Measurements from ENCODE around the gene DTWD1.
"Not testable (repeated sequence)": the region's sequence is repeated elsewhere in the genome, so short reads cannot be mapped to it uniquely, and the experiment has no call there.

Gene DTWD1

GRCh38 chr15:49620658-49621368, at the start of gene DTWD1, which contains the start of gene FAM227B:
DTWD1 (plus strand) TSS chr15:49621048; CDS start chr15:49625168, 4,120 bp downstream.
FAM227B (minus strand) TSS chr15:49620818; CDS start chr15:49615171, 5,647 bp downstream.
- TF ChIP-seq CTCF (IDR thresholded peaks at IDR 0.05; ENCODE audit: insufficient read depth, low read length, missing control alignments) = no peak
- ChIA-PET CTCF (interaction anchor here (1.3 to 2.1 kb wide), 2 partner anchors 198 to 382 kb away, joined by 4 to 6 read pairs; partner anchors contain the start of gene FGF7), POLR2A (interaction anchor here (0.6 to 1.3 kb wide), 7 partner anchors 12 to 381 kb away, joined by 3 to 6 read pairs (median 3); no protein-coding TSS in a partner anchor)
- DNase-seq (ENCODE audit: low read depth, low spot score) = peak; percentile 94
- H3K4me3 ChIP-seq (ENCODE audit: low read depth, low read length) = peak within 1 kb of the TSS; percentile 82

DNA sequence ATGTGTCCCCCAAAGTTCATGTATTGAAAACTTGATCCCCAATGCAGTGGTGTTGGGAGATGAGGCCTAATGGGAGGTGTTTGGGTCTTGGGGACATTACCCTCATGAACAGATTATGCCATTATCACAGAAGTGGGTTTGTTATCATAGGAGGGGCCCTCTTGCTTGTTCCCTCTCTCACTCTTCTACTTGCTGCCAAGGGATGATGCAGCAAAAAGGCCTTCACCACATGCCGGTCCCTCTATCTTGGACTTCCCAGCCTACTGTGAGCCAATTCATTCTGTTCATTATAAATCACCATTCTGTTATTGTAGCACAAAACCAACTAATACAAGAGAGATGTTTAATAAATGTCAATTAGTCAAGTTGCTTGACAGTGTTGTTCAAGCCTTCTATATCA, 47.4 kb upstream of the DTWD1 start:
- no peak for DNase-seq (ENCODE audit: low read depth, low spot score)
- POLR2A ChIA-PET = no interaction called here
- CTCF ChIA-PET = no interaction called here
- no peak overlapping the region for H3K4me3 ChIP-seq (ENCODE audit: low read depth, low read length)
- TF ChIP-seq CTCF (IDR thresholded peaks at IDR 0.05; ENCODE audit: insufficient read depth, low read length, missing control alignments) = no peak

DNA sequence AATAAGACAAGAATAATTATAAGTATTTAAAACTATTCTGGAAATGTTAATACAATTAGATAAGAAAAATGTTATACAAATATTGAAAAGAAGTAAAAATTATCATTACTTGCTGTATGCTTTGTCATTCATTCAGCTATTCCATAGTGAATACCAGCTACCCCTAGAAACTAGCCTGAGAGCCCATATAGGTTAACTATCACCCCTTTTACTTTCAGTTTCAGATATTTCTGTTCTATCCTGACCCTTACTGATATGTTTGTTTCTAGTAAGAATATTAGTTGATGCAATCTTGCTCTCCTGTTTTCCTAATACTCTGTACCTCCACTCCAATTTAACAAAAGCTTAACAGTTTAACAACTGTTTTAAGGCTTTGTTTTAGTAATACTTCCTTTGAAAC, 31.8 kb upstream of the DTWD1 start:
- ChIA-PET CTCF (no interaction called here), POLR2A (no interaction called here)
- no peak for TF ChIP-seq CTCF (IDR thresholded peaks at IDR 0.05; ENCODE audit: insufficient read depth, low read length, missing control alignments)
- no peak for DNase-seq (ENCODE audit: low read depth, low spot score)
- no peak overlapping the region for H3K4me3 ChIP-seq (ENCODE audit: low read depth, low read length)

GRCh38 chr15:49592829-49593316, 28.0 kb upstream of the DTWD1 start:
- POLR2A ChIA-PET; DNase-seq (ENCODE audit: low read depth, low spot score); CTCF ChIA-PET; H3K4me3 ChIP-seq (ENCODE audit: low read depth, low read length): not testable (repeated sequence)

GRCh38 chr15:49604625-49605409, 16.0 kb upstream of the DTWD1 start:
- ChIA-PET POLR2A (no interaction called here), CTCF (no interaction called here)
- DNase-seq (ENCODE audit: low read depth, low spot score) = no peak
- TF ChIP-seq CTCF (IDR thresholded peaks at IDR 0.05; ENCODE audit: insufficient read depth, low read length, missing control alignments) = no peak
- H3K4me3 ChIP-seq (ENCODE audit: low read depth, low read length) = no peak overlapping the region

DNA sequence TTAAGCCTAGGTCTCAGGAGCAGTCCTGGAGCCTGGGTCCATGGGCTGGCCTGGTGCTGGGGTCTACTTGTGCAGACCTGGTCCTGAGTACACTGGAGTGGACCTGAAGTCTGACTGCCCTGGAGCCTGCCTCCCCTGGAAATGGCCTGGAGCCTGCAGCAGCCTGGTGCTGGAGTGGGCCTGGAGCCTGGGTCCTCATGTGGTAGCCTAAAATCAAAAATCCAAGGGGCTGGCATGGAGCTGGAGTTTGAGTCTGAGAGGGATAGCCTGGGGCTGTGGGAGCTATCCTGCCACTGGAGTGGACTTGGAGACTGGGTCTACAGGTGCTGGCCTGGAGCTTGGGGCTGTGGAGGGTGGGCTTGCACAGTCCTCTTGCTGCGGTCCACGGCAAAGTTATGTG, 15.3 kb upstream of the DTWD1 start:
- CTCF ChIA-PET = interaction anchor here (0.7 to 1.5 kb wide), 3 partner anchors 296 to 398 kb away, joined by 4 read pairs; no protein-coding TSS in a partner anchor
- no peak for DNase-seq (ENCODE audit: low read depth, low spot score)
- no peak overlapping the region for H3K4me3 ChIP-seq (ENCODE audit: low read depth, low read length)
- TF ChIP-seq CTCF (IDR thresholded peaks at IDR 0.05; ENCODE audit: insufficient read depth, low read length, missing control alignments) = no peak
- POLR2A ChIA-PET = no interaction called here

Data from AG04449 (cell line).